Naive thymus-derived CD4-positive, alpha-beta T cell (primary cell): Measurements from ENCODE around the gene DDR2. TPM values are rescaled to one million over a fixed set of nuclear protein-coding genes. Genes with fewer than 3 reads are reported as not detected.

ENCODE experiments used
- ATAC-seq: fragments of 150-1000 bp; cut with Tn5 transposase; 2 replicates; pipeline ENCODE4 v1.10.0; 2021; ENCODE audit warnings: mild to moderate bottlenecking, moderate library complexity
- CTCF ChIA-PET: fragments of 350-600 bp; sonication (Branson Sonifier 250); formaldehyde crosslinking; loops from one replicate; lab custom pipeline; 2021; ENCODE audit warnings: antibody characterized with exemption; lab: Charles Lee
- POLR2A ChIA-PET: fragments of 350-600 bp; sonication (Branson Sonifier 250); formaldehyde crosslinking; loops from one replicate; lab custom pipeline; 2021; ENCODE audit warnings: antibody characterized with exemption, inconsistent platforms; lab: Charles Lee
- DNase-seq, 9 donors: peaks; one replicate each; pipeline versions ENCODE4 v3.0.0 to v3.0.0-alpha.2; 2020 to 2022; ENCODE audit warnings: mixed read lengths in 1 of 9
- H3K27ac ChIP-seq: one replicate; pipeline ENCODE4 v1.7.0; 2013; ENCODE audit warnings: mild to moderate bottlenecking, low read depth, low read length, moderate library complexity
- H3K27me3 ChIP-seq, 2 donors: one replicate each; pipeline ENCODE4 v1.7.0; 2013; ENCODE audit warnings: low read length in 2 of 2, mild to moderate bottlenecking in 2 of 2, moderate library complexity in 2 of 2; ENCODE audit not compliant: control insufficient read depth in 2 of 2, insufficient read depth in 2 of 2
- H3K36me3 ChIP-seq, 3 experiments: 1 replicate in 2 of 3; 2 replicates in 1 of 3; pipeline ENCODE4 v1.7.0; 2013; ENCODE audit warnings: low read length in 3 of 3, mild to moderate bottlenecking in 3 of 3, moderate library complexity in 1 of 3; ENCODE audit not compliant: insufficient read depth in 3 of 3, control insufficient read depth in 2 of 3
- H3K4me1 ChIP-seq, 2 donors: one replicate each; pipeline ENCODE4 v1.7.0; 2013; ENCODE audit warnings: low read length in 2 of 2, mild to moderate bottlenecking in 2 of 2, moderate library complexity in 1 of 2; ENCODE audit not compliant: control insufficient read depth in 2 of 2, insufficient read depth in 2 of 2
- H3K4me3 ChIP-seq: 2 replicates; pipeline ENCODE4 v1.7.0; 2013; ENCODE audit warnings: mild to moderate bottlenecking, low read length
- H3K9me3 ChIP-seq, 3 experiments: 1 replicate in 2 of 3; 2 replicates in 1 of 3; pipeline ENCODE4 v1.7.0; 2013; ENCODE audit warnings: low read length in 3 of 3; ENCODE audit not compliant: control insufficient read depth in 2 of 3
- H3K27ac Mint-ChIP-seq, 9 donors: one replicate each; pipeline ENCODE4 v1.8.0; 2020 to 2022; ENCODE audit warnings: mixed read lengths in 9 of 9, mild to moderate bottlenecking in 8 of 9, moderate library complexity in 5 of 9, inconsistent platforms in 2 of 9
- H3K27me3 Mint-ChIP-seq, 5 donors: one replicate each; pipeline ENCODE4 v1.8.0; 2021 to 2022; ENCODE audit warnings: mixed read lengths in 5 of 5, mild to moderate bottlenecking in 1 of 5
- H3K36me3 Mint-ChIP-seq, 5 donors: one replicate each; pipeline ENCODE4 v1.8.0; 2020 to 2022; ENCODE audit warnings: mixed read lengths in 5 of 5, mild to moderate bottlenecking in 3 of 5, inconsistent platforms in 1 of 5
- H3K4me1 Mint-ChIP-seq, 7 donors: one replicate each; pipeline ENCODE4 v1.8.0; 2020 to 2022; ENCODE audit warnings: mixed read lengths in 7 of 7, mild to moderate bottlenecking in 3 of 7, inconsistent platforms in 1 of 7
- H3K4me3 Mint-ChIP-seq, 10 donors: one replicate each; pipeline ENCODE4 v1.8.0; 2020 to 2022; ENCODE audit warnings: mild to moderate bottlenecking in 10 of 10, mixed read lengths in 10 of 10, moderate library complexity in 6 of 10, inconsistent platforms in 2 of 10
- H3K9me3 Mint-ChIP-seq, 11 donors: one replicate each; pipeline ENCODE4 v1.8.0; 2020 to 2022; ENCODE audit warnings: mixed read lengths in 11 of 11, mild to moderate bottlenecking in 4 of 11, inconsistent platforms in 1 of 11, moderate library complexity in 1 of 11
- intact Hi-C, 2 donors: fragments of 100-400 bp; cut with micrococcal nuclease; formaldehyde crosslinking; loops; one replicate each; pipeline ENCODE4 v1.15.1; 2023
- polyA plus RNA-seq, 2 donors: library from polyadenylated mRNA; unstranded; fragments of 300-500 nt; fragmentation: Illumina TruSeq; gene quantifications; one replicate each; pipeline ENCODE4 v1.2.3, GENCODE V29; 2021
- total RNA-seq, 6 experiments: library from RNA in 5 of 6; stranded (reverse) in 5 of 6; gene quantifications; 1 replicate in 5 of 6; 2 replicates in 1 of 6; pipeline ENCODE4 v1.2.3 and lab custom pipeline; 2021 to 2026

The DDR2 gene
- total and polyA plus RNA-seq, 7 experiments from 2014 or later = 0.24 to 0.44 (median 0.35) TPM; not detected in 2

DNA sequence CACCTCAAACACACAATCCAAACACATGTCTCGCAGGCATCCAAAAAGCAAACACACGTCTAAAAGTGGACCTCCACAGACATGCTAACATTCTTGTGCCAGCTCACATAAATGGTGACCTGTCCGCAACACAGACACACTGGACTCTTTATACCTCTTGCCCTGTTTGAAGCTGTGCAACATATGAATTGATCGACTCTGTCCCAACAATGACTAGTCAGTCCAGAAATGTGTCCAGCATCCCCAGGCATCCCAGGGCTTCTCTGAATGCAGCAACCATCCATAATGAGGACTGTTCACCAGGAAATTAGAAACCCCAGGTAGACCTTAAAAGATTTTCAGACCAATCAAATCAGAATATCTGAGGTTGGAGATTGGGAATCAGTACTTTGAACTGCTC lies 3.2 kb downstream of the DDR2 start:
- Mint-ChIP-seq H3K4me1 (no peaks in the 10 kb centered on the region), H3K27me3 (peaks cover 4 to 13% (median 6%) of the 10 kb centered on the region in 5 donors), H3K27ac (no peak overlapping the region), H3K36me3 (no peaks in the 10 kb centered on the region), H3K9me3 (no peaks in the 10 kb centered on the region), H3K4me3 (no peak overlapping the region)
- DNase-seq = no peak
- no peaks in the 10 kb centered on the region for H3K4me1 ChIP-seq
- H3K27me3 ChIP-seq = no peaks in the 10 kb centered on the region
- no peak for ATAC-seq
- intact Hi-C loops = no loop called here
- no peaks in the 10 kb centered on the region for H3K36me3 ChIP-seq
- ChIA-PET CTCF (no interaction called here), POLR2A (no interaction called here)
- no peak overlapping the region for H3K4me3 ChIP-seq
- H3K9me3 ChIP-seq = no peaks in the 10 kb centered on the region
- H3K27ac ChIP-seq = no peak overlapping the region

DNA sequence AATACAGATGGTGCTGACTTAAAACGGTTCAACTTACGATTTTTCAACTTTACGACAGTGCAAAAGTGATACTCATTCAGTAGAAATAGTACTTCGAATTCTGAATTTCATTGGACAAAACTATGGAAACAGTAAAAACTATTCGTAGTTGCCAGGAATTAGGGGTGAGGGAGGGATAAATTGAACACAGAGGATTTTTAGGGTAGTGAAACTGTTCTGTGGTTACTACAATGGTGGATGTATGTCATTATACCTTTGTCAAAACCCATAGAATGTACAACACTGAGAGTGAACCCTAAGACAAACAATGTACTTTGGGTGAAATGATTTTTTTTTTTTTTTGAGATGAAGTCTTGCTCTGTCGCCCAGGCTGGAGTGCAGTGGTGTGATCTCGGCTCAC lies 7.5 kb downstream of the DDR2 start:
- Mint-ChIP-seq H3K4me1 (no peaks in the 10 kb centered on the region), H3K4me3 (no peak overlapping the region), H3K27ac (no peak overlapping the region), H3K9me3 (no peaks in the 10 kb centered on the region), H3K36me3 (no peaks in the 10 kb centered on the region), H3K27me3 (peaks cover 0 to 15% (median 10%) of the 10 kb centered on the region in 5 donors)
- H3K4me3 ChIP-seq = no peak overlapping the region
- CTCF ChIA-PET = no interaction called here
- intact Hi-C loops = no loop called here
- H3K36me3 ChIP-seq = no peaks in the 10 kb centered on the region
- POLR2A ChIA-PET = no interaction called here
- no peaks in the 10 kb centered on the region for H3K27me3 ChIP-seq
- ATAC-seq (no peak), DNase-seq (no peak)
- H3K27ac ChIP-seq = no peak overlapping the region
- H3K9me3 ChIP-seq = no peaks in the 10 kb centered on the region
- no peaks in the 10 kb centered on the region for H3K4me1 ChIP-seq

DNA sequence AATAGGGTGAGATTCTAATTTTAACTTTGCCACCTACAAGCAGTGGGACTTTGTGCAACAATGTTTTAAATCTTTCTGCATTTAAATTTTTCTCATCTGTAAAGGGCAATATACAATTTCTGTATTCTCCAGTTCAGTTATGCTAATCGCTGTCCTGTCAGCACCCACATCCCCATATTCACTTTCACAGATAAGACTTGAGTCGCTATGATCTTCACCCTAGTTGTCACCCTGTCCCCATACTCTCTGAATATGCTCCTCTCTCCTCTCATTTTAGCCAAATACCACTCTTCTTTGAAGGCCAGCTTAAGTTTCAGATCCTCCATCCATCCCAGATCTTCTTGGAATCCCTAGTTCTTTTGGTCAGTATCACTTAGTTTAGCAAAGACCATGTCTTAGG lies 8.8 kb downstream of the DDR2 start:
- no peak for DNase-seq
- Histone ChIP-seq H3K4me3 (no peak overlapping the region), H3K27me3 (no peaks in the 10 kb centered on the region), H3K9me3 (no peaks in the 10 kb centered on the region), H3K4me1 (no peaks in the 10 kb centered on the region), H3K36me3 (no peaks in the 10 kb centered on the region), H3K27ac (no peak overlapping the region)
- Mint-ChIP-seq H3K27me3 (peaks cover 0 to 16% (median 10%) of the 10 kb centered on the region in 5 donors), H3K36me3 (no peaks in the 10 kb centered on the region), H3K9me3 (no peaks in the 10 kb centered on the region), H3K4me3 (no peak overlapping the region), H3K4me1 (no peaks in the 10 kb centered on the region), H3K27ac (no peak overlapping the region)
- POLR2A ChIA-PET = no interaction called here
- intact Hi-C loops = no loop called here
- no peak for ATAC-seq
- CTCF ChIA-PET = interaction anchor here (1.0 kb wide), 1 partner anchor 10 kb away, joined by 3 read pairs; no protein-coding TSS in a partner anchor

DNA sequence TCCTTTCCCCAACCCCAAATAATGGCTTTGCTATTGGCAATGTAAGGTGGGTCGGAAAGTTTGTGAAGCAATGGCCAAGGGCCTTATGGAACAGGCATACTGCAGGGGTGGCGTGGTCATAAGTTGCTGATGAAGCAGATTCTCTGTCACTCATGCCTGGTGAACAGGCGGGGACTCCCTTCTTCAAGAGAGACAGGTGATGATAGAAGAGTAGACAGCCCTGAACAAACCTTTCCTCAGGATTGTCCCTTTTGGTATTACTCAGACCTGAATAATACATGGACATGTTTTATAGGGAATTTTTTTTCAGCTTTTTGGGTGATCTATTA lies 12.7 kb downstream of the DDR2 start:
- peaks cover 0 to under 1% (median 0%) of the 10 kb centered on the region in 11 donors for H3K9me3 Mint-ChIP-seq
- Histone ChIP-seq H3K36me3 (no peaks in the 10 kb centered on the region), H3K9me3 (no peaks in the 10 kb centered on the region), H3K4me1 (no peaks in the 10 kb centered on the region), H3K4me3 (no peak overlapping the region), H3K27ac (no peak overlapping the region), H3K27me3 (no peaks in the 10 kb centered on the region)
- H3K36me3 Mint-ChIP-seq = no peaks in the 10 kb centered on the region
- intact Hi-C loops = no loop called here
- H3K4me1 Mint-ChIP-seq = no peaks in the 10 kb centered on the region
- ChIA-PET CTCF (no interaction called here), POLR2A (no interaction called here)
- ATAC-seq = no peak
- DNase-seq = no peak
- H3K4me3 Mint-ChIP-seq = no peak overlapping the region
- no peak overlapping the region for H3K27ac Mint-ChIP-seq
- H3K27me3 Mint-ChIP-seq = peaks cover 5 to 24% (median 7%) of the 10 kb centered on the region in 5 donors

DNA sequence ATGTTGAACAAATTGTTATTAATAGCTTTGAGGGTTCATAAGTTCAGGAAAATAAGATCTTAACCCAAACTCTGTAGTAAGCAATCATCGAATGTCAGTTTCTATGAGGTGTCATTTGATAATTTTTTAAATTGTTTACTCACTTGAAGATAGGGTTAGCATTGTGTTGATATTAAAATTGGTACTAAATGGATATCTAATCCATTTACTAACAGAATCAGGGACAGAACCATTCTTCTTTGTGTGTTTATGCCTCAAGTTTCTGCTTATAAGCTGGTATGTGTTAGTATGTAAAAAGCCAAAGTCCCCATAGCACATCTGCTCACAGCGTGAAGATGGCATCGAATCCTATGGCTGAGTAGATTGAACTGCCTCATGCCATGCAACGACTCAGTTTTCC lies 13.4 kb downstream of the DDR2 start:
- Histone ChIP-seq H3K4me1 (no peaks in the 10 kb centered on the region), H3K36me3 (no peaks in the 10 kb centered on the region), H3K4me3 (no peak overlapping the region), H3K9me3 (no peaks in the 10 kb centered on the region), H3K27ac (no peak overlapping the region), H3K27me3 (no peaks in the 10 kb centered on the region)
- Mint-ChIP-seq H3K27me3 (peaks cover 5 to 26% (median 9%) of the 10 kb centered on the region in 5 donors), H3K9me3 (peaks cover 0 to 2% (median 0%) of the 10 kb centered on the region in 11 donors), H3K4me3 (no peak overlapping the region), H3K27ac (no peak overlapping the region), H3K4me1 (no peaks in the 10 kb centered on the region), H3K36me3 (no peaks in the 10 kb centered on the region)
- ATAC-seq = no peak
- DNase-seq = no peak
- ChIA-PET CTCF (no interaction called here), POLR2A (no interaction called here)
- intact Hi-C loops = no loop called here

DNA sequence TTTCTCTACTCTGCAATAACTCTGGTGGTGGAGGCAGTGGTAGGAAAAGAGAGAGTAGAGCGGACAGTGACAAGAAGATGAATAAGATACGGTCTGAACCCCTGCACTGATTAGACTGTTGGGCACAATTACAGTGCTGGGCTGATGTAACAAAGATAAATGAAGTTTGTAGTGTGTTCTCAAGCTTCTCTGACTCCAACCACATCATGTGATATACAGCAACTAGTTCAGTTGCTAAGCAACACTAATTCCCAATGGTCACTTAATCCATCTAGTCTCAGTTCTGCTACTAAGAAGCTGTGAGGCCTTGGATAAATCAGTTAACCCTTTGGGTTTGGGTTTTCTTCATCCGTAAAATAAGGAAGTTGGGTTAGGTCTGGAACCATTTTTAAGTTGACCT lies 17.3 kb downstream of the DDR2 start:
- ChIA-PET POLR2A (no interaction called here), CTCF (no interaction called here)
- intact Hi-C loops = no loop called here
- H3K27me3 Mint-ChIP-seq = peaks cover 5 to 22% (median 17%) of the 10 kb centered on the region in 5 donors
- H3K9me3 Mint-ChIP-seq = peaks cover 0 to 5% (median 0%) of the 10 kb centered on the region in 11 donors
- no peak overlapping the region for H3K27ac ChIP-seq
- H3K4me1 Mint-ChIP-seq = no peaks in the 10 kb centered on the region
- ATAC-seq (no peak), DNase-seq (no peak)
- H3K4me3 Mint-ChIP-seq = no peak overlapping the region
- H3K4me1 ChIP-seq = no peaks in the 10 kb centered on the region
- H3K27ac Mint-ChIP-seq = no peak overlapping the region
- no peak overlapping the region for H3K4me3 ChIP-seq
- no peaks in the 10 kb centered on the region for H3K9me3 ChIP-seq
- no peaks in the 10 kb centered on the region for H3K36me3 Mint-ChIP-seq
- H3K36me3 ChIP-seq = no peaks in the 10 kb centered on the region
- H3K27me3 ChIP-seq = no peaks in the 10 kb centered on the region

DNA sequence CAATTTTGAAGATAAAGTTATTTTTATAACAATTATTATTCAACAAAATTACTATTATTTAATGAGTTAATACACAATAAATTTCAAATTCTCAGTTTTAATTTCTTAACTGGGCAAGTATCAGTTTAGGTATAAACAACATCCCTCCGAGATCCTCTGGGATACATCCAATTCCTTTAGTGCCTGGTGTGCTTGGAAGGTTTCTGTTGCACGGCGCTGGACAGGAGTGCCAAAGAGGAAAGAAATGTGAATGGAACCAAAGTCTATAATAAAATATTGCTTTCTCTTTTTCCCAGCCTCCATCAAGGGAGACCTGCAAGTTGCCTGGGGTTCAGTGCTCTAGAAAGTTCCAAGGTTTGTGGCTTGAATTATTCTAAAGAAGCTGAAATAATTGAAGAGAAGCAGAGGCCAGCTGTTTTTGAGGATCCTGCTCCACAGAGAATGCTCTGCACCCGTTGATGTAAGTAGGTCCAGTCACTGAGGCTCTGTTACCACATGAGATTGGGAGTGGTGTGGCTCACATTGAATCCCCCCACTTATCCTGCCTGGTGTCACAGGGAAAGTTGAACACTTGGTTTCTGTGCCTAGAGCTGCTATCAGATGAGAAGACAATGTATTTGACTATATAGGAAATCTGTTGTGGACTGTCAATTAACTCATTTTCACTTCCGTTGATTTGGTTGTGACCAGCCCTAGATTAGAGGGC lies 22.8 kb downstream of the DDR2 start:
- no peaks in the 10 kb centered on the region for H3K36me3 Mint-ChIP-seq
- no peaks in the 10 kb centered on the region for H3K4me1 ChIP-seq
- H3K27me3 Mint-ChIP-seq = peaks cover 10 to 28% (median 15%) of the 10 kb centered on the region in 5 donors

More for the DNA sequence above, 22.8 kb downstream of the DDR2 start:
- ATAC-seq (no peak), DNase-seq (no peak)
- intact Hi-C loops = no loop called here
- Mint-ChIP-seq H3K27ac (no peak overlapping the region), H3K4me1 (no peaks in the 10 kb centered on the region), H3K4me3 (no peak overlapping the region), H3K9me3 (peaks cover 0 to 3% (median 0%) of the 10 kb centered on the region in 11 donors)
- H3K9me3 ChIP-seq = no peaks in the 10 kb centered on the region
- ChIA-PET POLR2A (no interaction called here), CTCF (no interaction called here)
- no peak overlapping the region for H3K4me3 ChIP-seq
- H3K27me3 ChIP-seq = no peaks in the 10 kb centered on the region
- no peak overlapping the region for H3K27ac ChIP-seq
- H3K36me3 ChIP-seq = no peaks in the 10 kb centered on the region
